HPDE6-E6E7 (cell line): ENCODE measurements around the gene RAD51AP2.

Source experiments
- DNase-seq: peaks from one replicate; pipeline ENCODE4 v3.0.0; 2011; ENCODE audit warnings: missing footprints; ENCODE audit errors: extremely low spot score

Gene RAD51AP2

GRCh38 chr2:17470855-17471641 is 47.2 kb downstream of the RAD51AP2 start:
- no peak for DNase-seq

GRCh38 chr2:17461087-17461475 is 57.2 kb downstream of the RAD51AP2 start:
- no peak for DNase-seq
